ENCODE data around the gene PRKAR2B. TPM values are rescaled to one million over a fixed set of nuclear protein-coding genes. Genes with fewer than 3 reads are reported as not detected.

PRKAR2B gene
- total RNA-seq, 3 donors from 2014 or later = 34.7 to 252 (median 64.1) TPM

DNA sequence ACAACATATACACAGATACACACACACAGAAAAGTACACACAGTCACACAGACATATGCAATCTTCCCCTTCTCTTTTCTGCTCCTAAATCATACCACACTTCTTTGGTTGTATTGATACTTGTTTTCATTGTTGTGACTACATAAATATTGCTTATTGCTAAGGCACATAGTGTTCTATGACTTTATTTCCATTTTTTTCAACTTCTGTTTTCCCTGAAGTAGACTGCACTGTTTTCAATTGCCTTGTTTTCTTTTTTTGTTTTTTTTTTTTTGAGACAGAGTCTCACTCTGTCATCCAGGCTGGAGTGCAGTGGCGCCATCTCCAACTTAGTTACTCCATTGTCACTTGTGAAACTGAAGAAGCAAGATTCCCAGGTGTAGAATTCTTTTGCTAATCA lies 10.0 kb upstream of the PRKAR2B start:
- no peaks in the 10 kb centered on the region for H3K27me3 ChIP-seq
- no peak overlapping the region for H3K4me3 ChIP-seq
- DNase-seq (ENCODE audit: low spot score in 2 of 2) = no peak
- no peak overlapping the region for H3K27ac ChIP-seq
- no peak for TF ChIP-seq POLR2A (IDR thresholded peaks at IDR 0.05)
- TF ChIP-seq POLR2AphosphoS5 (IDR thresholded peaks at IDR 0.05) = no peak
- no peak for TF ChIP-seq CTCF (IDR thresholded peaks at IDR 0.05)
- intact Hi-C loops (cut with DNase I; ENCODE audit: low total_unique reads) = no loop called here
- no peaks in the 10 kb centered on the region for H3K9me3 ChIP-seq
- no peaks in the 10 kb centered on the region for H3K36me3 ChIP-seq
- no peaks in the 10 kb centered on the region for H3K4me1 ChIP-seq

DNA sequence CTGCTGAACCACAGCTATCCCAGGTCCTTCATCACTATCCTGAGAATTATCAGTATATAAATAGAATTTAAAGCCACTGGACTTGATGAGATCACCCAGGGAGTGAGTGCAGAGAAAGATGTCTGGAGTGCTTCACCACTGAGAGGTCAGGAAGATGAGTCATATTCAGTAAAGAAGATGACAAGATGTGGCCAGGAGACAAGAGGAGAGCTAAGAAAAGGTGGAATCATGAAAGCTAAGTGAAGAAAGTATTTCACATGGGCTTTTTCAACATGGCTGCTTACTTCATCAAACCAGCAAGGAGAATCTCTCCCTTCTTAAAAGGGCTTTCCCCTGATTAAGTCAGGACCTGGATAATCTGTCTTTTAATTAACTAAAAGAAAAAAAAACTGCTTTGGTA lies 9.1 kb upstream of the PRKAR2B start:
- no peak for DNase-seq (ENCODE audit: low spot score in 2 of 2)
- intact Hi-C loops (cut with DNase I; ENCODE audit: low total_unique reads) = no loop called here
- Histone ChIP-seq H3K36me3 (no peaks in the 10 kb centered on the region), H3K4me1 (no peaks in the 10 kb centered on the region), H3K27ac (no peak overlapping the region), H3K9me3 (no peaks in the 10 kb centered on the region), H3K27me3 (no peaks in the 10 kb centered on the region), H3K4me3 (no peak overlapping the region)
- TF ChIP-seq POLR2A (IDR thresholded peaks at IDR 0.05) (no peak), POLR2AphosphoS5 (IDR thresholded peaks at IDR 0.05) (no peak), CTCF (IDR thresholded peaks at IDR 0.05) (no peak)

- DNase-seq (ENCODE audit: low spot score in 2 of 2) = no peak
- intact Hi-C loops (cut with DNase I; ENCODE audit: low total_unique reads) = no loop called here
- TF ChIP-seq CTCF (IDR thresholded peaks at IDR 0.05) = no peak
- no peak for TF ChIP-seq POLR2A (IDR thresholded peaks at IDR 0.05)
- no peak for TF ChIP-seq POLR2AphosphoS5 (IDR thresholded peaks at IDR 0.05)
- H3K27ac ChIP-seq = no peak overlapping the region
- H3K4me1 ChIP-seq = no peaks in the 10 kb centered on the region
- H3K27me3 ChIP-seq = no peaks in the 10 kb centered on the region
- H3K4me3 ChIP-seq = no peak overlapping the region
- H3K9me3 ChIP-seq = no peaks in the 10 kb centered on the region
- no peaks in the 10 kb centered on the region for H3K36me3 ChIP-seq
These were observed 8.0 kb upstream of the PRKAR2B start for GRCh38 chr7:107036535-107036934.

- TF ChIP-seq CTCF (IDR thresholded peaks at IDR 0.05) = no peak
- no peak for TF ChIP-seq POLR2AphosphoS5 (IDR thresholded peaks at IDR 0.05)
- no peak for TF ChIP-seq POLR2A (IDR thresholded peaks at IDR 0.05)
- Histone ChIP-seq H3K27me3 (no peaks in the 10 kb centered on the region), H3K27ac (no peak overlapping the region), H3K36me3 (no peaks in the 10 kb centered on the region), H3K9me3 (no peaks in the 10 kb centered on the region), H3K4me3 (no peak overlapping the region), H3K4me1 (no peaks in the 10 kb centered on the region)
- intact Hi-C loops (cut with DNase I; ENCODE audit: low total_unique reads) = no loop called here
- DNase-seq (ENCODE audit: low spot score in 2 of 2) = no peak
These were observed 6.5 kb upstream of the PRKAR2B start for GRCh38 chr7:107037717-107038603.

- TF ChIP-seq POLR2AphosphoS5 (IDR thresholded peaks at IDR 0.05) = no peak
- no peak for TF ChIP-seq CTCF (IDR thresholded peaks at IDR 0.05)
- no peak for TF ChIP-seq POLR2A (IDR thresholded peaks at IDR 0.05)
- Histone ChIP-seq H3K27me3 (no peaks in the 10 kb centered on the region), H3K36me3 (no peaks in the 10 kb centered on the region), H3K9me3 (no peaks in the 10 kb centered on the region), H3K4me1 (no peaks in the 10 kb centered on the region), H3K4me3 (no peak overlapping the region), H3K27ac (no peak overlapping the region)
- DNase-seq (ENCODE audit: low spot score in 2 of 2) = no peak
- intact Hi-C loops (cut with DNase I; ENCODE audit: low total_unique reads) = no loop called here
These were observed 5.2 kb upstream of the PRKAR2B start for GRCh38 chr7:107039199-107039900.

All from breast epithelium (tissue), 4 donors.